ENCODE measurements around the gene TMEM238.

TMEM238 gene

GRCh38 chr19:55347442-55348009 is 36.6 kb downstream of the TMEM238 start:
- peaks cover 17% of the 10 kb centered on the region for H3K27me3 Mint-ChIP-seq
- DNase-seq, result no peak
- no peak for ATAC-seq
- no peak overlapping the region for H3K27ac Mint-ChIP-seq
- peaks cover 3% of the 10 kb centered on the region for H3K36me3 Mint-ChIP-seq (ENCODE audit: low read depth)
- no peaks in the 10 kb centered on the region for H3K9me3 Mint-ChIP-seq
- no peak overlapping the region for H3K4me3 Mint-ChIP-seq
- peaks cover 5% of the 10 kb centered on the region for H3K4me1 Mint-ChIP-seq

GRCh38 chr19:55346725-55347441 is 37.2 kb downstream of the TMEM238 start:
- no peaks in the 10 kb centered on the region for H3K9me3 Mint-ChIP-seq
- peaks cover 11% of the 10 kb centered on the region for H3K27me3 Mint-ChIP-seq
- no peak overlapping the region for H3K4me3 Mint-ChIP-seq
- H3K27ac Mint-ChIP-seq, result no peak overlapping the region
- H3K4me1 Mint-ChIP-seq, result peaks cover 2% of the 10 kb centered on the region
- H3K36me3 Mint-ChIP-seq (ENCODE audit: low read depth), result peaks cover 3% of the 10 kb centered on the region
- no peak for ATAC-seq
- no peak for DNase-seq

GRCh38 chr19:55345818-55346724 is 38.0 kb downstream of the TMEM238 start:
- no peak overlapping the region for H3K27ac Mint-ChIP-seq
- H3K9me3 Mint-ChIP-seq, result no peaks in the 10 kb centered on the region
- no peak overlapping the region for H3K4me3 Mint-ChIP-seq
- peaks cover 5% of the 10 kb centered on the region for H3K36me3 Mint-ChIP-seq (ENCODE audit: low read depth)
- peaks cover 5% of the 10 kb centered on the region for H3K4me1 Mint-ChIP-seq
- no peak for DNase-seq
- peaks cover 3% of the 10 kb centered on the region for H3K27me3 Mint-ChIP-seq
- ATAC-seq, result no peak

GRCh38 chr19:55345101-55345817 is 38.8 kb downstream of the TMEM238 start:
- Mint-ChIP-seq H3K4me3 (no peak overlapping the region), H3K27ac (no peak overlapping the region), H3K9me3 (no peaks in the 10 kb centered on the region), H3K36me3 (ENCODE audit: low read depth) (peaks cover 5% of the 10 kb centered on the region), H3K4me1 (peaks cover 12% of the 10 kb centered on the region), H3K27me3 (no peaks in the 10 kb centered on the region)
- DNase-seq, result no peak
- ATAC-seq, result no peak

- Mint-ChIP-seq H3K4me1 (peaks cover 15% of the 10 kb centered on the region), H3K27ac (no peak overlapping the region), H3K36me3 (ENCODE audit: low read depth) (peaks cover 7% of the 10 kb centered on the region), H3K27me3 (peaks cover 3% of the 10 kb centered on the region), H3K9me3 (no peaks in the 10 kb centered on the region), H3K4me3 (no peak overlapping the region)
- ATAC-seq, result no peak
- no peak for DNase-seq
Measured at GRCh38 chr19:55344444-55344843, 39.6 kb downstream of the TMEM238 start.

GRCh38 chr19:55341595-55342531 is 42.2 kb downstream of the TMEM238 start:
- no peak for DNase-seq
- Mint-ChIP-seq H3K4me1 (peaks cover 24% of the 10 kb centered on the region), H3K9me3 (no peaks in the 10 kb centered on the region), H3K36me3 (ENCODE audit: low read depth) (peaks cover 8% of the 10 kb centered on the region), H3K27ac (no peak overlapping the region), H3K4me3 (peak overlapping the region; percentile 71), H3K27me3 (peaks cover 10% of the 10 kb centered on the region)
- no peak for ATAC-seq

- ATAC-seq (no peak), DNase-seq (peak; percentile 81)
- Mint-ChIP-seq H3K36me3 (ENCODE audit: low read depth) (peaks cover 8% of the 10 kb centered on the region), H3K9me3 (no peaks in the 10 kb centered on the region), H3K4me1 (peaks cover 24% of the 10 kb centered on the region), H3K4me3 (peak overlapping the region; percentile 87), H3K27ac (peak overlapping the region; percentile 86), H3K27me3 (peaks cover 11% of the 10 kb centered on the region)
Measured at GRCh38 chr19:55341171-55341588, 42.9 kb downstream of the TMEM238 start.

GRCh38 chr19:55340784-55341147 is 43.3 kb downstream of the TMEM238 start:
- Mint-ChIP-seq H3K4me1 (peaks cover 24% of the 10 kb centered on the region), H3K27me3 (peaks cover 12% of the 10 kb centered on the region), H3K36me3 (ENCODE audit: low read depth) (peaks cover 8% of the 10 kb centered on the region), H3K4me3 (peak overlapping the region; percentile 87), H3K27ac (peak overlapping the region; percentile 86), H3K9me3 (no peaks in the 10 kb centered on the region)
- DNase-seq (peak; percentile 35), ATAC-seq (no peak)

- H3K4me1 Mint-ChIP-seq, result peaks cover 24% of the 10 kb centered on the region
- H3K36me3 Mint-ChIP-seq (ENCODE audit: low read depth), result peaks cover 4% of the 10 kb centered on the region
- ATAC-seq (no peak), DNase-seq (peak; percentile 46)
- peak overlapping the region; percentile 87 for H3K4me3 Mint-ChIP-seq
- H3K27ac Mint-ChIP-seq, result peak overlapping the region; percentile 97
- H3K9me3 Mint-ChIP-seq, result no peaks in the 10 kb centered on the region
- H3K27me3 Mint-ChIP-seq, result peaks cover 12% of the 10 kb centered on the region
Measured at GRCh38 chr19:55339889-55340783, 44.0 kb downstream of the TMEM238 start.

- peak within 1 kb of the TSS; percentile 97 for H3K27ac Mint-ChIP-seq
- H3K36me3 Mint-ChIP-seq (ENCODE audit: low read depth), result peaks cover 4% of the 10 kb centered on the region
Measured at GRCh38 chr19:55339105-55339888, 44.8 kb downstream of the TMEM238 start, which contains the start of gene KMT5C. Gene KMT5C (plus strand): TSS chr19:55339876. CDS start chr19:55341937, 2,061 bp downstream.

GRCh38 chr19:55336101-55336500 is 48.0 kb downstream of the TMEM238 start:
- peaks cover 20% of the 10 kb centered on the region for H3K27me3 Mint-ChIP-seq
- H3K36me3 Mint-ChIP-seq (ENCODE audit: low read depth), result peaks cover 3% of the 10 kb centered on the region
- no peak for ATAC-seq
- H3K27ac Mint-ChIP-seq, result no peak overlapping the region
- no peak for DNase-seq
- H3K4me1 Mint-ChIP-seq, result peaks cover 19% of the 10 kb centered on the region
- no peaks in the 10 kb centered on the region for H3K9me3 Mint-ChIP-seq
- no peak overlapping the region for H3K4me3 Mint-ChIP-seq

More at GRCh38 chr19:55339105-55339888, 44.8 kb downstream of the TMEM238 start, which contains the start of gene KMT5C:
- peaks cover 24% of the 10 kb centered on the region for H3K4me1 Mint-ChIP-seq
- peaks cover 14% of the 10 kb centered on the region for H3K27me3 Mint-ChIP-seq
- no peaks in the 10 kb centered on the region for H3K9me3 Mint-ChIP-seq
- ATAC-seq (peak; percentile 89), DNase-seq (peak; percentile 100)
- H3K4me3 Mint-ChIP-seq, result peak within 1 kb of the TSS; percentile 87

- H3K4me1 Mint-ChIP-seq, result peaks cover 6% of the 10 kb centered on the region
Measured at GRCh38 chr19:55333870-55334269, 50.2 kb downstream of the TMEM238 start.

More at GRCh38 chr19:55333870-55334269, 50.2 kb downstream of the TMEM238 start:
- Mint-ChIP-seq H3K27ac (no peak overlapping the region), H3K27me3 (peaks cover 19% of the 10 kb centered on the region), H3K4me3 (no peak overlapping the region), H3K36me3 (ENCODE audit: low read depth) (no peaks in the 10 kb centered on the region), H3K9me3 (no peaks in the 10 kb centered on the region)
- ATAC-seq, result no peak
- DNase-seq, result no peak

Data from activated naive CD8-positive, alpha-beta T cell treated with anti-CD3 and anti-CD28 coated beads, Interleukin-2, amount 50 U/mL, for 24 hours (primary cell).